ENCODE results near the gene KPNA6. TPM values are rescaled to one million over a fixed set of nuclear protein-coding genes. Genes with fewer than 3 reads are reported as not detected.

Gene KPNA6
- total RNA-seq, 4 donors from 2014 or later, result 44.6 to 62.8 (median 53.4) TPM

DNA sequence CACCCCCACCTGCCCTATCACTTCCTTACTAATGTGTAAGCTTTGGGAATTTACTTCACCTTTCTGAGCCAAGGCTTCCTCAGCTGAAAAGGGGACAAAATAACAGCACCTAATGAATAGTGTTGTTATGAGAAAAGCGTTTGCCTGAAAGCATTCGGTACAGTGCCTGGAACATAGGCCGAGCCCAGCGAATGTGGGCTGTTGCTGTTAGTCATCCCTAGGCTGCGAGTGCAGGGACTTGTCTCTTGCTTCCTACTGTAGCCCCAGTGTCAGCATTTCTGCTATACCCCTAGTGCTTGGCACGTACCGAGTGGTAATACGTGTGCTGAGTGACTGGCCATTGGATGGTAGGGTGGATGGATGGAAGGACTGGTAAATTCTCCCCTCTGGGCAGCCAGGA lies 16.7 kb upstream of the KPNA6 start:
- Histone ChIP-seq H3K4me1 (no peaks in the 10 kb centered on the region), H3K27ac (no peak overlapping the region), H3K27me3 (no peaks in the 10 kb centered on the region), H3K9me3 (no peaks in the 10 kb centered on the region), H3K36me3 (peaks cover 38 to 42% of the 10 kb centered on the region in 2 donors), H3K4me3 (replicated peaks in 1 of 3) (no peak overlapping the region)
- WGBS, 2 donors, result 92 to 99% methylated on average over 8 of the region's 8 CpGs
- DNase-seq, result no peak
- intact Hi-C loops (cut with DNase I), result no loop called here
- TF ChIP-seq CTCF (IDR thresholded peaks at IDR 0.05), result no peak
- TF ChIP-seq POLR2A (IDR thresholded peaks at IDR 0.05), result no peak

GRCh38 chr1:32091591-32091990 lies 16.3 kb upstream of the KPNA6 start:
- no peak for TF ChIP-seq CTCF (IDR thresholded peaks at IDR 0.05)
- no peak for TF ChIP-seq POLR2A (IDR thresholded peaks at IDR 0.05)
- no peak for DNase-seq
- peaks cover 41 to 42% of the 10 kb centered on the region in 2 donors for H3K36me3 ChIP-seq
- intact Hi-C loops (cut with DNase I), result no loop called here
- no peak overlapping the region for H3K27ac ChIP-seq
- 92 to 93% methylated on average over 8 to 12 of the region's 15 CpGs for WGBS, 2 donors
- H3K9me3 ChIP-seq, result no peaks in the 10 kb centered on the region
- H3K4me1 ChIP-seq, result no peaks in the 10 kb centered on the region
- H3K4me3 ChIP-seq (replicated peaks in 1 of 3), result no peak overlapping the region
- no peaks in the 10 kb centered on the region for H3K27me3 ChIP-seq

DNA sequence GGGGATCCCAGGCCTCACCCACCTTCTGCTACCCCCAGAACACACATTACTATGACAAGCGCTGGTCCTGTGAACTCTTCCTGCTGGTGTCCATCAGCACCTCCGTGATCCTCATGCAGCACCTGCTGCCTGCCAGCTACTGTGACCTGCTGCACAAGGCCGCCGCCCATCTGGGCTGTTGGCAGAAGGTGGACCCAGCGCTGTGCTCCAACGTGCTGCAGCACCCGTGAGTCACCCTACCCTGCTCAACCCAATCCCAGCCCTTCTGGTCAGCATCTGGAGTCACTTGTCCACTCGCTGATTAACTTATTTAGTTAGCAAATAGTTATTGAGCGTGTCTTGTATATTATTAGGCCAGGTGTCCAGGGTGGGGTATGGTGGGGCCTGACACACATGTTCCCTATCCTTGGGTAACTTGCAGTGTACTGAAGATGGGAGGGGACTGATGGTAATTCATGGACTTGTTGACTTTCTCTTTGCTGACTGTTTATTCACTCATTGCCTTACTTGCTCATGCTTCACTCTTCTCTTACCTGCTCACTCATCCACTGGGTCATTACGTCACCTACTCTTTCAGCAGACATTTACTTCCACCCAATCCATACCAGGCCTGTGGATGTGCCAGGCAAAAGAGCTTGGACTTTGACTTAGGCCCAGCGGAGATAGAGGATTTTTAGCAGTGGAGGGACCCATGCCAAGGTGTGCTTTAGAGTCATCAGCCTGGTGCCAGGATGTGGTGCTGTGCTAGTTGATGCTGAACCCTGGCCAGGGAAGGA lies 12.9 kb upstream of the KPNA6 start:
- H3K4me3 ChIP-seq (replicated peaks in 1 of 3), result no peak overlapping the region
- DNase-seq, result no peak
- H3K4me1 ChIP-seq, result no peaks in the 10 kb centered on the region
- no peak overlapping the region for H3K27ac ChIP-seq
- H3K27me3 ChIP-seq, result no peaks in the 10 kb centered on the region
- 92 to 93% methylated on average over 11 of the region's 11 CpGs for WGBS, 2 donors
- H3K9me3 ChIP-seq, result no peaks in the 10 kb centered on the region
- intact Hi-C loops (cut with DNase I), result no loop called here
- peaks cover 32 to 52% of the 10 kb centered on the region in 2 donors for H3K36me3 ChIP-seq
- no peak for TF ChIP-seq CTCF (IDR thresholded peaks at IDR 0.05)
- no peak for TF ChIP-seq POLR2A (IDR thresholded peaks at IDR 0.05)

DNA sequence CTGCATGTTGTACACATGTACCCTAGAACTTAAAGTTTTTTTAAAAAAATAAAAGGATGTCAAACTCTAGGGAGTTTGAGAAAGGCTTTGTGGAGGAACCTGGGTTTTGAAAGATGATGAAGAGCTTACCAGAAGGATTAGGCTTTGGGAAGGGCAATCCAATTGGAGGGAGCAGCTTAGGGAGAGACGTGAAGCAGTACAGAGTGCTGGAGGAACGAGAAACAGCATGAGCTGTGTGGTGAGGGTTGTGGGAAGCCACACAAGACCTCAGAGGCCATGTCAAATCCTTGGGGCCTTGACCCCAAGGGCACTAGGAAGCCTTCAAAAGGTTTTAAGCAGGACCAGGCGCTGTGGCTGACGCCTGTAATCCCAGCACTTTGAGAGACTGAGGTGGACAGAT lies 8.4 kb upstream of the KPNA6 start:
- no peak overlapping the region for H3K27ac ChIP-seq
- WGBS, 2 donors, result 94 to 96% methylated on average over 4 of the region's 4 CpGs
- H3K36me3 ChIP-seq, result peaks cover 12 to 36% of the 10 kb centered on the region in 2 donors
- intact Hi-C loops (cut with DNase I), result no loop called here
- H3K4me1 ChIP-seq, result no peaks in the 10 kb centered on the region
- no peaks in the 10 kb centered on the region for H3K27me3 ChIP-seq
- H3K4me3 ChIP-seq (replicated peaks in 1 of 3), result no peak overlapping the region
- no peaks in the 10 kb centered on the region for H3K9me3 ChIP-seq
- no peak for DNase-seq
- no peak for TF ChIP-seq CTCF (IDR thresholded peaks at IDR 0.05)
- no peak for TF ChIP-seq POLR2A (IDR thresholded peaks at IDR 0.05)

DNA sequence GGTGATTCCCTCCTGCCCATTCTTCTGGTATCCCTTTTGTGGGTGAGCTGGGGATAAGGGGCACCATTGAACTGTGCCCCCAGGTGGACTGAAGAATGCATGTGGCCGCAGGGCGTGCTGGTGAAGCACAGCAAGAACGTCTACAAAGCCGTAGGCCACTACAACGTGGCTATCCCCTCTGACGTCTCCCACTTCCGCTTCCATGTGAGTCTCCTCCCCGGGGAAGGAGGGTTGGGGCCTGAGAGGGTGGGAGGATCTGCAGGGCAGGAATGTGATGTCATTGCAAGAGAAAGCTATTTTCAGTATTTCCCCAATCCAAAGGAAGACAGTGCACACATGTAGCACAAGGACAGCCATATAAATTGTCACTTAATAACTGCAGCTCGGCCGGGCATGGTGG lies 7.5 kb upstream of the KPNA6 start:
- TF ChIP-seq POLR2A (IDR thresholded peaks at IDR 0.05) (no peak), CTCF (IDR thresholded peaks at IDR 0.05) (no peak)
- intact Hi-C loops (cut with DNase I), result no loop called here
- Histone ChIP-seq H3K36me3 (peaks cover 11 to 26% of the 10 kb centered on the region in 2 donors), H3K27me3 (no peaks in the 10 kb centered on the region), H3K9me3 (no peaks in the 10 kb centered on the region), H3K4me1 (no peaks in the 10 kb centered on the region), H3K4me3 (replicated peaks in 1 of 3) (no peak overlapping the region), H3K27ac (no peak overlapping the region)
- WGBS, 2 donors, result 80 to 86% methylated on average over 10 of the region's 10 CpGs
- no peak for DNase-seq
